ENCODE data around the gene CA10.
A peak's percentile ranks its signal among the peaks of the same experiment; 100 is the strongest.

The CA10 gene

DNA sequence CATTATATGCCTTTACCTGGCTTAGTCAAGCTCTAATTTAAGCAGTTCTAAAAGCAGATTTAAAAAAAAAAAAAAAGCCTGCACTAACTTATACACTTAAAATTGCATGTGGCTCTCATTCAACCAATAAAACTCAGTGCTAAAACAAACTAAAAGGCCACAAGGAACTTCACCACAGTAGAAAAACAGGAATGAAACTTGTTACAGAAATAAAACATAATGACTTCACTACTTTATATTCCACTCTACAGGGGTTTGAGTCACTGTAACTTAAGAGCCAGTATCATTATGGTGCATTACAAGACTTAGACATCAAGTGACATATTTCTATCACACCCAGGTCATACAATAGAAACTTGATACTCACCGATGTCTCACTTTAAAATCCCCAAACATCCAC, 11.1 kb downstream of the CA10 start:
- no peak for DNase-seq (ENCODE audit: low read depth in 2 of 2)

DNA sequence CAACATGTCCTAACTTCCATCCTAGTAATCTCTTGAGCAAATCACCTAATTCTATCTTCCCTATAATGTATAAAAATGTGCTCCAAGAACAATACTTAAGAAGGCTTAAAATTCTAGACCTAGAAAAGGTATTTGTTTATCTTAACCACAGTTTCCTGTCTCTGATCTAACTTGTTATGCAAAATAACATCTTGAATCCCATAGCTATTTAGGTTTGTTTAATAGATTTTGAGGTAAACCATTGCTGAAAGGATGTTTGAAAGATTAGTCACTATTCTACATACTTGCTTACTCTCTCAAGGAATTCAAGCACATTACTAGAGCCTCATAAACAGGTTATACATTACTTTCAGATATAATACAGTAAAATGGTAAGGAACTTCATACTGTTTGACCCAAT, 13.0 kb downstream of the CA10 start:
- no peak for DNase-seq (ENCODE audit: low read depth in 2 of 2)

DNA sequence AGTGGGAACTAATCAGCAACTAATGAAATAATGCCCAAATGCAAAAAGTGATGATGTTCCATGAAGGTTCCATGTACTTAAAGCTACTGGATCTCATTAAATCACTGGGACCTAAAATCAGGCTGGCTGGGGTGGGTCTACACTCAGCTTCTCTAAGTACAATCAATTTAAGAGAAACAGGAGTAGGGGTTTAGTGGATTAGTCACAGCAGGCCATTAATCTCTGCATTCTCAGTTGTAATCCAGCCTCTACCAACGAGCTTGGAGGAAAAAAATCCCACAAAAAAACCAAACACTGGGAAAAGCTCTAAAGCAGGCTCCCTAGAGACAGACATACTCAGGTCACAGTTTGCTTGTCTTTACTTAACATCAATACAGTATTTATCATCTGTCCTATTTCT, 15.0 kb downstream of the CA10 start:
- no peak for DNase-seq (ENCODE audit: low read depth in 2 of 2)

DNA sequence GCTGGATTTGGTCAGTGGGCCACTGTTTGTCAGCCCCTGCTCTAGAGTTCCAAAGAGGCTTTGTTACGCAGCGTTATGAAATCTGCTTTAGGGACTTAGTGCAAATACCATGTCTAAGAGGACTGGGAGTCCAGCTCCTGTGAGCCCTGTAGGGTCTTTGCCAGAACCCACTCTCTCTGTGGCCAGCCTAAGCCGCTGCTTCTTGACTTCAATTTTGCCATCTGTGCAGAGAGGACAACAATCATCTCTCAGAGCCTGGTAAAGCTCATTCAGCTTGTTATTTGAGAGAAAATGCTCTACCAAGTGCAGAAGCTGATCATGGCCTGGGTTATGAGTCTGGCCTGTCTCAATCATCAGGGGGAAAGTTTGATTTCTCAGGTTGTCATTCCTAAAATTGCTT, 17.9 kb downstream of the CA10 start:
- DNase-seq (ENCODE audit: low read depth in 2 of 2): no peak

DNA sequence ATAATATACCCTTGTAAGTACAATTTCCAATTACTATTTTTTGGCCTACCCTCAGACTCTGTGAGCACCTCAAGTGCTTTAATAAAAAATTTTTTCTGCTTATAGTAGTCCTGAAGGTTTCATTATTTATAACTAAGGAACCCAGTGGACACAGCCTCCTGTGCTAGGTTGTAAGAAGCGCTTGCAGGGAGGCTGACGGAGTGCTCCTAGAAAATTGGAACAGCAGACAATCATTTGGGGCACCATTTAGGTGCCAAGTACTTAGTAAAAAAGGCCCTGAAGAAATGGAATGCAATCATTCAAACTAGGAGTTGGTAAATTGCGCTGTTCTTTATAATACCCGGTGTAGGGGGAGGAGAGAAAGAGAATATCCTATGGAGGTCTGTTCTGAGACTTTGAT, 19.8 kb downstream of the CA10 start:
- no peak for DNase-seq (ENCODE audit: low read depth in 2 of 2)

DNA sequence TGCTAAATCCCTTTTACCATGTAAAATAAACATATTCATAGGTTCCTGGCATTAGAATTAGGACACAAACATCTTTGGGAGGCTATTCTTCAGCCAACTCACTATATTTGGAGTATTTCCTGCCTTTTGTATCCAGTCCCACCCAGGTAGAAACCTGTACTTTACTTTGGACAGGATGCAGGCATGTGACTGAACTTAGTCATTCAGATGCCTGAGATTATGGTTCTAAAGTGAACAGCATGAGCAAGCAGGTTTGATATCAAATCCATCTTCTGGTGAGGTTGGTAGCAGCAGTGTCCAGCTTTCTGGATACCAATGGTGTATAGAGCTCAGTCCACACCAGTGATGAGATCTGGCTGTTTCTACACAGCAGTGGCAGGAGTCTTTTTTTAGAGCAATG, 20.2 kb downstream of the CA10 start:
- no peak for DNase-seq (ENCODE audit: low read depth in 2 of 2)

DNA sequence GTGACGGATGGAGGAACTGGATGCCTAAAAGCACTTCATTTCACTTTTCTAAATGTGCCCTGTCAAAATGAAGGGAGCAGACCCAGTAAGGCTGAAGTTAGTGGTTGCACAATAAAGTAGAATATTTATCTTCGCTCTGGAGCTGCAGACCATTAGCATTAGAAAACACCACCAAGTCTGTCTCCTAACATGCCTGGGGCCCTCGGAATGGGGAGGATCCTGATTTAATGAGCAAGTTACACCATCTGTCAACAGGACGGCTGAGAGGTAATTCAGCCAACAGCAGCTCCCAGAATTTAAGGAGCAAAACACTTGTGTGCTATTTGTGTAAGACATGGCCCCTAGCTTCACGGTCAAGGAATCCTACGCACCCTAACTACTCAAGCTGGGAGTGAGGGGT, 22.3 kb downstream of the CA10 start:
- no peak for DNase-seq (ENCODE audit: low read depth in 2 of 2)

DNA sequence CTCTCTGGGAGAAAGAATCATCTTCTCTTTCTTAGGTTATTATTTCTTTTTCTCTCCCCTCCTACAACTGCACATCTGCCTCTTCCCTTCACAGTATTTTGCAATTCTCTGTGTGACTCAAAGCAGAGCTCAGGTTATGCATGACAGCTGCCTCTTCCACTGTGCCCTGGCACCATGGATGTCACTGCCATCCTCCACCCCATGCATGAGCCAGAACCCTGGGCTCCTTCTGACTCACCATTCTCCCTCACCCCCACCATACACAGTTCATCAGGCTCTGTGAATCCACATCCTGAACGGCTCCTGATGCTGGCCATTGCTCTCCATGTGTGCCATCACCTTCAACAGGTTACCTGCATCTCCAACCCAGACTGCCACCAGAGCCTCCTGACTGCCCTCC, 23.9 kb downstream of the CA10 start:
- no peak for DNase-seq (ENCODE audit: low read depth in 2 of 2)

DNA sequence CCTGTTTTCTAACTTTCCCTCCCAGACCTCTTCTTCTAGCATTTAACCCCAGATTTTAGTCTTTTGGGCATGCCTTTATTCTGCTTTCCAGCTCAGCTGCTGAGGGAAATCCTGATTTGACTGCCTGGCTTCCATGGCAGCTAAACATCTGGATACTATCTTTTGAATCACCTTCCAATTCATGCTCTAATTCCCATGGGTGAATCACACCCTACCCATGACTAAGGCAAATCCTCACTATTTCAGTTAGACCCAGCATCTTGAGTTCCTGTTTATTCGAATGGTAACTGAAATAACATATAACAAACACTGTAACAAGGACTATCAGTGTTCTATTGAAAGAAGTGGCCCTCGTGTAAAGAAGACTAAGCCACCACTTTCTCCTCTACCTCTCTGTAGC, 29.8 kb downstream of the CA10 start:
- no peak for DNase-seq (ENCODE audit: low read depth in 2 of 2)

DNA sequence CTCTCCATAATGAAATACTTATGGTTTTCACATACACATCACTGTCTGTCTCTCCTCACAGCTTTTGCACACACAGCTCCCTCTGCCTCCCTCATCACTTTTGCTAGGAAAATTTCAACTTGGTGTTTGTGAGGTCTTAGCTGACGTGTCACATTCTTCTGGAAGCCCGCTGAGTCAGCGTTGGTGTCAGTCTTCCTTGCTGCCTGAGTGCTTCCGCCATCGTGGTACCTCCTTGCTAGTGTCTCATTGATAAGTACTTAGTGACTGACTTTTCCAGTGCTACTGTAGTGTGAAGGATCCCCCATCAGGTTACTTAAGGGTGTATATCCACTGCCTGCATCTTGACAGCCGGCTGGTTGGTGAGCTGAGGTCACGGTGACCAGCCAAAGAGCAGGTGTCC, 33.5 kb downstream of the CA10 start:
- DNase-seq (ENCODE audit: low read depth in 2 of 2): no peak

DNA sequence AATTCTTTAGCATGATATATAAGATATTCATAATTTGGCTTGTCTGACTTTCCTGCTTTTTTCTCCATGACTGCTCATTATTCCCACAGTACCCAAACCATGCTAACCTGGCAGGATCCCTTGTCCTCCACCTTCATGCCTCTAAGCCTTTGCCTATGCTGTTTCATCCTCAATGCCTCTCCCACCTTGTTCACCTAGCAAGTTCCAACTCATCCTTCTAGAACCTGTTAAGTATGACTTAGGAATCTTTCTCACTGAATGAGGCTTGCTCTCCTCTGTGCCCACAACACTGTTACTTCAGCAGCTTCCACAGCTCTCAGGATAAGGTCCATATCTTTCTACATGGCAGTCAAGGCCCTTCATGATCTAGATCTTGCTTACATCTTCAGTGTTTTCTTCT, 34.0 kb downstream of the CA10 start:
- DNase-seq (ENCODE audit: low read depth in 2 of 2): no peak

DNA sequence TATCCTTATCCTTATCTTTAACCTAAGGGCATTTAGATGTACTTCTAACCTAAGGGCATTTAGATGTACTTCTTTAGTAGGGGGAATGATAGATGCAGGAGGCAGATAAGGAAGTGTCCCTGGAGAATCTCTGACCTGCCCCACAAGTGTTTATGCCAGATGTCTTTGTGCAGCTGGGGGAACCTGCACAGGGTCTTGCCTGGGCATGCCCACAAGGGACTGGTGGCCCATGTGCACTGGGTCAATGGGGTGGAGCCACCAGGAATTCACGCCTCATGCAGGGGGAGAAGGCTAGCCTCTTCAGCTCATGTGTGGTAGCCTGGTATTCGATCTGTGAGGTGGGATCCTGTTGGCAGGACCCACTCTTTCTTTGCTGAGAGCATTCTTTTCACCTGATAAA, 38.0 kb downstream of the CA10 start:
- no peak for DNase-seq (ENCODE audit: low read depth in 2 of 2)

DNA sequence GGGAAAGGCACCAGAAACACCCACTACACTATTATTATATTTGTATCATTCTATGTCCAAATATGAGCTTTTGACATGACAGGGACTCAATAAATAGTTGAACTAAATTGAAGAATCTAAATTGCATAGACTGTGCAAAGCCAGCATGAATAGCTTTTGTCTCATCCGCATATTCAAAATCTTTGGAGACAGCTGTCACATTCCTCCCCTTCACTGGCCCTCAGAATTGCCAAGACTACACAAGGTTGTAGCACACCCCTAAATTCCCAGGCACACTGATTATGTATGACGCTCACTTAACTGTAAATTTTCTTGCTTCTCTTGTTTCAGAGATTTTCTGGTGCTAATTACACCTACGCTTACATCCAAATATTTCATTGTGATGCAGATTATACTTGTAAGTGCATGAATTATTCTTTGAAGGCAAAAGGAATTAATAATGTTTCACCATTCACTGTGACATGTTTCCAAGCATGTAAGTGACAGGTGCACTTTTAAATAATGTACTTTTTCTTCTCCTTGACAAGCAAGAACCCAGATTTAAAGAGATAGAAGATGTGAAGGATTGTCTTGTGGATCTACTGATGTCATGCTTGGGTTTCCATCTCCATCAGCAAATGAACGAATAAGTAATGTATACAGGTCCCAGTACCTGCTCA, 47.5 kb downstream of the CA10 start:
- DNase-seq (ENCODE audit: low read depth in 2 of 2): no peak

DNA sequence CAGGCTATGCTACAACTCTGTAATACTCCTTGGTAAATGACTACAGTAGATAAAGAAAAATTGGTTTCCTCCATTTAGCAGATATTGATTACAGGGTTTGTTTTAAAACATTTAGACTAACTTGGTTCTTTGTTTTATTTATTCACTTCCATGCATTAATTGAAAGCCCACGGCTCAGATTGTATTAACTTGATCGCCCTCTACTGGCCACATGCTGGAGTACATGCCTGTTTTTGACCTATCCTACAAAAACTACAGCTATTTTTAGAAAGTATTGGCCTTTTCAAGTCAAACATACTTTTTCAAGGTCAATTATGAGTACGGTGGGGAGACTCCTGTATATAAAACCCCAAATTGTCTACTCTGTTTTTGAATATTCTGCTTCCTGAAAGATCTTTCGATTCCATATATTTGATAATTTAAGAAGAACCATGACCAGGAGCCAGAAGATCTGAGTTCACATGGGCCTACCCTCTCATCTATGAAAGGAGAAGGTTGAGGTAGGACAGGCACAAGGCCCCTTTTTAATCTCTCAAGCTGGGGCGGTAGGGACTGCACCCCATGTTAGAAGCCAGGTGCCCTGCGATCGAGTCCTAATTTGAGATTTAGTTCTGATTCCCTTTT, 51.8 kb downstream of the CA10 start:
- peak in 1 of 2 donors; percentile 7 for DNase-seq (ENCODE audit: low read depth in 2 of 2)

DNA sequence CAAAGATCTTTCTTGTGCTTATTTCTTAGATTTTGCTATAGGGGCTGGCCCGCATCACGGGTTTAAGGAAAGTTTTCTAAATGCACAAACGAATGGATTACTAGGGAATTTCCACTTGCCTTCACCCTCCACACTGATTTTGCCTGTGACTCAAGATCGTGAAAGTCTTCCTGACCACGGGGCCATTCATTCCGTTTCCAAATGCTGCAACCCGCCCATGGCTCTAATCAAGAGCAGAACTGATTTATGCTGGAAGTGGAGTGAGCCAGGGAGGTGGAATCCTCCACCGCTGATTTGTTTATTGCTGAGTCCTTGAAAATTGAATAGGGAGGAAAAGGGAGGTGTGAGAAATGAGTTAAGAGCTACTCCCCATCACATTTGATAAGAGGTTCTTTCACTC, 52.4 kb downstream of the CA10 start:
- no peak for DNase-seq (ENCODE audit: low read depth in 2 of 2)

DNA sequence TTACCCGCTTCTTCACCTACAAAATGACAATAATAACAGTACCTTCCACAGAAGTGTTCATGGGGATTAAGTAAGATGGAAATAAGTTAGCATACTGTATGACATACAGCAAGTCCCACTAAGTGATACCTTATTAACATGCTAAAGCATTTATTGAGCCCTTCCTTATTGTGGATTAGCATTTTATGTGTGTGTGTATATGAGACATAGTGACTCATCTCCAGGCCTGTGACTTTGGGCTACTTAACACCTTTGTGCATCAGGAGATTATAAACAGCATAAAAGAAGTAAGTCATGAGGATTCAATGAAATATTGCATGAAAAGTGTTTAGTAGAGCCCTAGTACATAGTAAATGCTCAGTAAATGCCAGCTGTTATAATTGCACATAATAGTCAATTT, 52.9 kb downstream of the CA10 start:
- no peak for DNase-seq (ENCODE audit: low read depth in 2 of 2)

DNA sequence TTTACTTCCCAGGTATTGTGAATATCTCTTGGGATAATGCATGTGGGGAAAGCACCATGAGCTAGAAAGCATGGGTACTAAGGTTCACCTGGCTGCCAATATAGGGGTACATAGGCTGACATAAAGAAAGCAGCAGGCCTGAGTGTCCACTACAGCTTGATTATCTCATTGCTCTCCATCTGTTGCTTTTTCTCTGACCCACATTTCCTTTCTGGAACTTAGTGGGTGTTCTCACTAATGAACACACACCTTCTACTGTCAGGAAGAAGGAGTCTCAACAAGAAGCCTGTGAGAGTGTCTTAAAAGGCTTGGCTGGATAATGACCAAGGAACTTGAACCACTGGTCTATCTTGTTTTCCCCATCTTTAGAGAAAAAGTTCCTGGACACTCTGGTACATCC, 62.5 kb downstream of the CA10 start:
- no peak for DNase-seq (ENCODE audit: low read depth in 2 of 2)

DNA sequence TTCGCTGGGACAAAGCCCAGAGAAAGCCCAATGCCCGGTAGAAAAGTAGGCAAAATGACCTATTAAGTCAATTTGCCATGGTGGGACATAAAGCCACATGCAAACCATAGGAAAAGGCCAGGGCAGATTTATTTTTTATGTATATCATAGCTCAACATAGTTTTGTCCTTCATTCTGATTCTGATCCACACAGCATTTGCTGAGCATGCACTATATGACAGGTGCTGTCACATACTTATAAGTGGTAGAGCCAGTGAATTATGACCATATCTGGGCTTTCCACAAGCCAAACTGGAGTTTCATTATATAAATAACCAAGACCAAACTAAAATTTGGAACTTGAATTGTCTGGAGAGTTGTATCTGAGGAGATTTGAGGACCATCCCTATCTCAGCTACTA, 74.3 kb downstream of the CA10 start:
- DNase-seq (ENCODE audit: low read depth in 2 of 2): no peak

DNA sequence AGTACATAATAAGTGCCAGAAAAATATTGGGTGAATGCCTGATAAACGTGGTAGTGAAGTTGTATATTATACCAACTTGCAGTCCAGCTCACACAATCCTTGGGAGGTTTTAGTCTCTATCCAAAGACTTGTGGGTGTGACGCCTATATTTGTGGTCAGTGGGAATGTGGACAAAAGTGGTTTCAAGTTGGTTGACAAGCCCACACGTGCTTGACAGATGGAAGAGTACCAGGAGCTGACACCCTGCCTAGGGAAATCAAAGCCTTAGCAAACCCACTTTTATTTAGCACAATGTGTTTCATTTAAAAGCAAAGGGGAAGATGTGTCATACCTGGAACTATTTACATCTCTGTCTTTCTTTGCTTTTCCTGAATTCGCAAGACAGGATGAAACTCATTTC, 79.0 kb downstream of the CA10 start:
- DNase-seq (ENCODE audit: low read depth in 2 of 2): no peak

DNA sequence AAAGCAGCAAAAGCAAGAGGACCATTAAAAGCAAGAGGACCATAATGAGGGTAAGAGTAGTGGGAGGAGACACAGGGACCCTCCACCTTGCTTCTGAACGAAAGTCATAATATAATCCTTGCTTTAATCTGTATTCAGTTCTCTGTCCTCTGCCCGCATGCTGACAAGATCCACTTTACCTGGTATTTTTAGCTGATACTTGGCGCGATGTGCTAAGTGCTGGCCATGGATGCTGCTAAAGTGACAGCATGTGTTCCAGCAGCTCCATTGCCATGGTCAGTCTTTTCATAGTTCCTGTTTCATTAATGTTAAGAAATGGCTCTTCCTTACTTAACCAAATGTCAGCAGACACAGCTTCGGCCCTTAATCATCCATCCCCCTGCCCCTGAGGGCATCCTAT, 86.8 kb downstream of the CA10 start:
- no peak for DNase-seq (ENCODE audit: low read depth in 2 of 2)

DNA sequence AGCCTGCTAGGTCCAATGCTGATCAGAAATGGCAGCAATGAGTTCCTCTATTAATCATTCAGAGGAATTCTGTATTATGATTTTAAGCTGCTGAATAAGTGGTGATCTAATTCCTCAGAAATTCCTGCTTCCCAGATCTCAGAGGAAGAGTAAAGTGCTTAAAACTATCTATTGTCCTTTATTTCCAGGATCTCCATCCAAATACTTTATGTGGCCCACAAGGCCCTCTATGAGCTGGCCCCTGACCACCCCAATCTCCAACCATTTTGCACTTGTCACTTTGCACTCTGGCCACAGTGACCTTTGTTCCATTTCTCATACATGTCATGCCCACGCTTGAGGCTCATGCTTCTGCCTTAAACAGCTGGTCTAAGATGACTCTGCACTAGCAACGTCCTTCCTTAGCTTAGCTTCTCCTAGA, 93.7 kb downstream of the CA10 start:
- DNase-seq (ENCODE audit: low read depth in 2 of 2): no peak

DNA sequence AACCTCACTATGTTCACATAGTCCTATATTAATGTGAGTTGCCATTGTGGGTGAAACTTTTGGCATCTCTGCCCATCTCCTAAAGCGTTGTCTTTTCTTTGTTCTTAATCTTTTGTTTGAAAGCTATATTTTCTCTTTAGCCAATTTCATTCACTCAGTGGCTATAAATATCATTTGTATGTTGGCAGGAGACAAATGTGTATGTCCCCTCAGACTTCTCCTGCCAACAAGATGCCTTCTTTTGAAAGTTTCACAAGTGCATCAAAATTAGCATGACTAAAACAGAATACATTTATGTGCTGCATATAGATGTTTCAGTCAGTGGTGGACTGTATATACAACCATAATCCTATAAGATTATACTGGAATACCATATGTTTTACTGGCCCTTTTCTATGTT, 109.0 kb downstream of the CA10 start:
- no peak for DNase-seq (ENCODE audit: low read depth in 2 of 2)

DNA sequence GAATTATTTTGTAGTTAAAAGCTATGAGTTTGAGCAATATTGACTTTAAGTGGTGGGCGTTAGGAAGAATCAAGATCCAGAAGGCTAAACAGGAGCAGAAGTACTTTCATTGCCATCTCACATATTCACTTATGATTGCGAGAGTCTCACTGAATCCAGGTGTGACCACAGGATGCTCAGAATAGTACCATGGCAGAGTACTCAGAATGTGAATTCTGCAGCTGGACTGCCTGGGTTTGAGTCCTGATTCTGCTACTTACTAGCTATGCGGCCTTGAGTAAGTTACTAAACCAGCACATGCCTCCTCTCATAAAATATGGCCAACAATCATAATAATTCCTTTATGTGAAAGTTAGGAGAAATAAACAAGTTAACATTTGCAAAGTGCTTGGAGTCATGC, 109.5 kb downstream of the CA10 start:
- no peak for DNase-seq (ENCODE audit: low read depth in 2 of 2)

All from stimulated activated CD8-positive, alpha-beta memory T cell treated with anti-CD3 and anti-CD28 coated beads, Interleukin-2, amount 100 ng/mL, for 1 hour (primary cell).